Measurements from ENCODE around the gene PTPRT.
"Not testable (repeated sequence)": the region's sequence is repeated elsewhere in the genome, so short reads cannot be mapped to it uniquely, and the experiment has no call there.

The PTPRT gene

GRCh38 chr20:42252116-42252515 is 937.6 kb downstream of the PTPRT start:
- H3K27me3 ChIP-seq (ENCODE audit: control insufficient read depth, insufficient read depth, low read length): no peaks in the 10 kb centered on the region
- no peak overlapping the region for H3K9ac ChIP-seq (ENCODE audit: low read length)
- no peaks in the 10 kb centered on the region for H3K36me3 ChIP-seq (ENCODE audit: control insufficient read depth, insufficient read depth, low read length)
- H3K9me3 ChIP-seq (ENCODE audit: control insufficient read depth, low read length): no peaks in the 10 kb centered on the region
- H3K4me1 ChIP-seq (ENCODE audit: control insufficient read depth, insufficient read depth, low read length): no peaks in the 10 kb centered on the region
- H3K4me3 ChIP-seq (ENCODE audit: low read length): no peak overlapping the region

DNA sequence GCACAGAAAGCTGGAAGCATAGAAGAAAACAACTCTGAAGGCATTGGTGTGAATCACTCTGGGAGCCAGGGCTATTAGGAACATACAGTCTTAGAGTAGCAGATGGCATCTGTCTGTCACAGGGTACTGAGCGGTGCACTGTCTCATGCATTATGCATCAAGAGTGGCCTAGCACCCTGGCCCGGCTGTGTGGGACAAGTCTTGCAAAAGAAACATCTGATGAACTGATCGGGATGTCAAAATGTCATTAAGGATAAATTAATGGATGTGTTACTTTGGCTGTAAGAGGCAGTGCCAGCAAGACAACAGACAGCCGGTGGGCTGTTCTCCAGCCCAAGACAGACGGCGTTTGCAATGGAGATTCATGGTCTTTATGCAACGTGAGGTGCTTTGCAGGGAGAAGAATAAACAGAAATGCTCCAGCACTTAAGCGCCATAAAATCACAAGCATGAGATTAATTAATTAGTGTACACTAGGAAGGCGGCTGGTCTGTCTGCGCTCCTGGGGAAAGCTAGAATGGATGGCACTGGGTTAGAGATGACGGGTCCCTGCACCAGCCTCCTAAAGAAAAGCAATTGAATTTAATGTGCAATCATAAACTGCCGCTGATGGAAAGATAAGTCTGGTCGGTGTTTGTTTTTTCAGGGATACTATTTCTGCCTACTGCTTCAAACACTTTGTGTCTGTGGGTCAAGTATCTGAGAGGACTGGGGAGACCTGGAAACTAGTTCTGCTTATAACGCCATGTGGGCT is 970.9 kb downstream of the PTPRT start:
- Histone ChIP-seq H3K36me3 (ENCODE audit: control insufficient read depth, insufficient read depth, low read length) (no peaks in the 10 kb centered on the region), H3K4me3 (ENCODE audit: low read length) (no peak overlapping the region), H3K9me3 (ENCODE audit: control insufficient read depth, low read length) (no peaks in the 10 kb centered on the region), H3K9ac (ENCODE audit: low read length) (no peak overlapping the region), H3K27me3 (ENCODE audit: control insufficient read depth, insufficient read depth, low read length) (no peaks in the 10 kb centered on the region), H3K4me1 (ENCODE audit: control insufficient read depth, insufficient read depth, low read length) (no peaks in the 10 kb centered on the region)

DNA sequence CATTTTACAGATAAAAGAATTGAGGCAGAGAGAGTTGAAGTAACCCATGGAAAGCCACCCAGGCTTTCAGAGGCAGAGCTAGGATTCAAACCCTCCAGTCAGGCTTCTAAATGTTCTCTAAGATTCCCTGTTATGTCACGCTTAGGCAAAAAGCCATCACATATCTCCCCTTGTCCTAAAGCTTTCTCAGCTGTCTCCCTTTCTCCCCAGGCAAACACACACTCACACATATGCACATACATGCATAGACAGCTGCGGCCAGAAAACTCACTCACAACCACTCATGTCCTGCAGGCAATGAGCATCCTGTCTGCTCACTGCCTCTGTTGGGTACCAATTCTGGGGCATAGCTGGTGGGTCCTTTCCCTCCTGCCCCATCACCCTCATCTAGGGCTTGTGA is 975.6 kb downstream of the PTPRT start:
- Histone ChIP-seq H3K4me1 (ENCODE audit: control insufficient read depth, insufficient read depth, low read length) (no peaks in the 10 kb centered on the region), H3K36me3 (ENCODE audit: control insufficient read depth, insufficient read depth, low read length) (no peaks in the 10 kb centered on the region), H3K4me3 (ENCODE audit: low read length) (no peak overlapping the region)

GRCh38 chr20:42212391-42212790 is 977.3 kb downstream of the PTPRT start:
- no peaks in the 10 kb centered on the region for H3K4me1 ChIP-seq (ENCODE audit: control insufficient read depth, insufficient read depth, low read length)
- H3K9ac ChIP-seq (ENCODE audit: low read length): no peak overlapping the region
- H3K9me3 ChIP-seq (ENCODE audit: control insufficient read depth, low read length): no peaks in the 10 kb centered on the region
- no peak overlapping the region for H3K4me3 ChIP-seq (ENCODE audit: low read length)
- no peaks in the 10 kb centered on the region for H3K36me3 ChIP-seq (ENCODE audit: control insufficient read depth, insufficient read depth, low read length)
- H3K27me3 ChIP-seq (ENCODE audit: control insufficient read depth, insufficient read depth, low read length): no peaks in the 10 kb centered on the region

More for the DNA sequence above, 975.6 kb downstream of the PTPRT start:
- Histone ChIP-seq H3K9me3 (ENCODE audit: control insufficient read depth, low read length) (no peaks in the 10 kb centered on the region), H3K9ac (ENCODE audit: low read length) (no peak overlapping the region), H3K27me3 (ENCODE audit: control insufficient read depth, insufficient read depth, low read length) (no peaks in the 10 kb centered on the region)

DNA sequence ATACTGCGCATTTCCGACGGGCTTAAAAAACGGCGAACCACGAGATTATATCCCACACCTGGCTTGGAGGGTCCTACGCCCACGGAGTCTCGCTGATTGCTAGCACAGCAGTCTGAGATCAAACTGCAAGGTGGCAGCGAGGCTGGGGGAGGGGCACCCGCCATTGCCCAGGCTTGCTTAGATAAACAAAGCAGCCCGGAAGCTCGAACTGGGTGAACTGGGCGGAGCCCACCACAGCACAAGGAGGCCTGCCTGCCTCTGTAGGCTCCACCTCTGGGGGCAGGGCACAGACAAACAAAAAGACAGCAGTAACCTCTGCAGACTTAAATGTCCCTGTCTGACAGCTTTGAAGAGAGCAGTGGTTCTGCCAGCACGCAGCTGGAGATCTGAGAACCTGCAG is 983.1 kb downstream of the PTPRT start:
- not testable (repeated sequence) for H3K9ac ChIP-seq (ENCODE audit: low read length); H3K36me3 ChIP-seq (ENCODE audit: control insufficient read depth, insufficient read depth, low read length); H3K9me3 ChIP-seq (ENCODE audit: control insufficient read depth, low read length); H3K4me3 ChIP-seq (ENCODE audit: low read length); H3K4me1 ChIP-seq (ENCODE audit: control insufficient read depth, insufficient read depth, low read length); H3K27me3 ChIP-seq (ENCODE audit: control insufficient read depth, insufficient read depth, low read length)

- H3K9me3 ChIP-seq (ENCODE audit: control insufficient read depth, low read length): no peaks in the 10 kb centered on the region
- no peaks in the 10 kb centered on the region for H3K27me3 ChIP-seq (ENCODE audit: control insufficient read depth, insufficient read depth, low read length)
- no peak overlapping the region for H3K4me3 ChIP-seq (ENCODE audit: low read length)
- H3K9ac ChIP-seq (ENCODE audit: low read length): no peak overlapping the region
- no peaks in the 10 kb centered on the region for H3K4me1 ChIP-seq (ENCODE audit: control insufficient read depth, insufficient read depth, low read length)
- H3K36me3 ChIP-seq (ENCODE audit: control insufficient read depth, insufficient read depth, low read length): no peaks in the 10 kb centered on the region
Observed at GRCh38 chr20:42204109-42204660, 985.5 kb downstream of the PTPRT start.

- H3K9me3 ChIP-seq (ENCODE audit: control insufficient read depth, low read length): no peaks in the 10 kb centered on the region
- H3K4me3 ChIP-seq (ENCODE audit: low read length): no peak overlapping the region
- no peaks in the 10 kb centered on the region for H3K36me3 ChIP-seq (ENCODE audit: control insufficient read depth, insufficient read depth, low read length)
- no peaks in the 10 kb centered on the region for H3K27me3 ChIP-seq (ENCODE audit: control insufficient read depth, insufficient read depth, low read length)
- no peak overlapping the region for H3K9ac ChIP-seq (ENCODE audit: low read length)
- no peaks in the 10 kb centered on the region for H3K4me1 ChIP-seq (ENCODE audit: control insufficient read depth, insufficient read depth, low read length)
Observed at GRCh38 chr20:42197599-42197998, 992.1 kb downstream of the PTPRT start.

GRCh38 chr20:42193119-42193518 is 996.6 kb downstream of the PTPRT start:
- Histone ChIP-seq H3K4me3 (ENCODE audit: low read length) (no peak overlapping the region), H3K4me1 (ENCODE audit: control insufficient read depth, insufficient read depth, low read length) (no peaks in the 10 kb centered on the region), H3K36me3 (ENCODE audit: control insufficient read depth, insufficient read depth, low read length) (no peaks in the 10 kb centered on the region), H3K9ac (ENCODE audit: low read length) (no peak overlapping the region), H3K27me3 (ENCODE audit: control insufficient read depth, insufficient read depth, low read length) (no peaks in the 10 kb centered on the region), H3K9me3 (ENCODE audit: control insufficient read depth, low read length) (no peaks in the 10 kb centered on the region)

GRCh38 chr20:42192321-42192720 is 997.4 kb downstream of the PTPRT start:
- Histone ChIP-seq H3K36me3 (ENCODE audit: control insufficient read depth, insufficient read depth, low read length) (no peaks in the 10 kb centered on the region), H3K27me3 (ENCODE audit: control insufficient read depth, insufficient read depth, low read length) (no peaks in the 10 kb centered on the region), H3K4me3 (ENCODE audit: low read length) (no peak overlapping the region), H3K4me1 (ENCODE audit: control insufficient read depth, insufficient read depth, low read length) (no peaks in the 10 kb centered on the region), H3K9ac (ENCODE audit: low read length) (no peak overlapping the region), H3K9me3 (ENCODE audit: control insufficient read depth, low read length) (no peaks in the 10 kb centered on the region)

GRCh38 chr20:42191140-42191860 is 998.4 kb downstream of the PTPRT start:
- Histone ChIP-seq H3K36me3 (ENCODE audit: control insufficient read depth, insufficient read depth, low read length) (no peaks in the 10 kb centered on the region), H3K9me3 (ENCODE audit: control insufficient read depth, low read length) (no peaks in the 10 kb centered on the region), H3K27me3 (ENCODE audit: control insufficient read depth, insufficient read depth, low read length) (no peaks in the 10 kb centered on the region), H3K4me3 (ENCODE audit: low read length) (no peak overlapping the region), H3K9ac (ENCODE audit: low read length) (no peak overlapping the region), H3K4me1 (ENCODE audit: control insufficient read depth, insufficient read depth, low read length) (no peaks in the 10 kb centered on the region)

GRCh38 chr20:42190084-42190483 is 999.6 kb downstream of the PTPRT start:
- Histone ChIP-seq H3K36me3 (ENCODE audit: control insufficient read depth, insufficient read depth, low read length) (no peaks in the 10 kb centered on the region), H3K9me3 (ENCODE audit: control insufficient read depth, low read length) (no peaks in the 10 kb centered on the region), H3K4me1 (ENCODE audit: control insufficient read depth, insufficient read depth, low read length) (no peaks in the 10 kb centered on the region), H3K9ac (ENCODE audit: low read length) (no peak overlapping the region), H3K27me3 (ENCODE audit: control insufficient read depth, insufficient read depth, low read length) (no peaks in the 10 kb centered on the region), H3K4me3 (ENCODE audit: low read length) (no peak overlapping the region)

- H3K4me3 ChIP-seq (ENCODE audit: low read length): no peak overlapping the region
- H3K27me3 ChIP-seq (ENCODE audit: control insufficient read depth, insufficient read depth, low read length): no peaks in the 10 kb centered on the region
- no peaks in the 10 kb centered on the region for H3K4me1 ChIP-seq (ENCODE audit: control insufficient read depth, insufficient read depth, low read length)
- no peaks in the 10 kb centered on the region for H3K9me3 ChIP-seq (ENCODE audit: control insufficient read depth, low read length)
- H3K9ac ChIP-seq (ENCODE audit: low read length): no peak overlapping the region
- no peaks in the 10 kb centered on the region for H3K36me3 ChIP-seq (ENCODE audit: control insufficient read depth, insufficient read depth, low read length)
Observed at GRCh38 chr20:42186337-42186736, 1003.4 kb downstream of the PTPRT start.
